Measurements from ENCODE around the gene NAV2.
A peak's percentile ranks its signal among the peaks of the same experiment; 100 is the strongest.

The NAV2 gene

DNA sequence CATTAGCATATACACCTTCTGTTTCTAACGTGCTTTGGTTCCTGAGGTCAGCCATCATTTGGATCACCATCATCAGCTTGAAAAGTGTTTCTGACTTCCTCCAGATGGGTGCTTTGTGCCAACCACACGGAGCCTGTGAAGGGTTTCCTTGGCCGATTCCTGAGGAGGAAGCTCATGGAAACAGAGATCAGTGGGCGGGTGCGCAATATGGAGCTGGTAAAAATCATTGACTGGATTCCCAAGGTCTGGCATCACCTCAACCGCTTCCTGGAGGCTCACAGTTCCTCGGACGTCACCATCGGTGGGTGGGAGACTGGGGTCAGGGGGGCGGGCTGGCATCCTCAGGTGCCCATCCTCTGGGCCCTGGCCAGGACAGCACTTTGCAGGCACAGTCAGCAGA lies 392.8 kb downstream of the NAV2 start:
- no peak for DNase-seq (ENCODE audit: low read depth)
- in situ Hi-C loops (cut with HindIII; ENCODE audit: low sequenced_read_pairs): no loop called here
- no peak for TF ChIP-seq CTCF (IDR thresholded peaks at IDR 0.05; ENCODE audit: low read depth, low read length, missing control alignments)
- no peak overlapping the region for H3K4me3 ChIP-seq (ENCODE audit: low read depth, low read length)

DNA sequence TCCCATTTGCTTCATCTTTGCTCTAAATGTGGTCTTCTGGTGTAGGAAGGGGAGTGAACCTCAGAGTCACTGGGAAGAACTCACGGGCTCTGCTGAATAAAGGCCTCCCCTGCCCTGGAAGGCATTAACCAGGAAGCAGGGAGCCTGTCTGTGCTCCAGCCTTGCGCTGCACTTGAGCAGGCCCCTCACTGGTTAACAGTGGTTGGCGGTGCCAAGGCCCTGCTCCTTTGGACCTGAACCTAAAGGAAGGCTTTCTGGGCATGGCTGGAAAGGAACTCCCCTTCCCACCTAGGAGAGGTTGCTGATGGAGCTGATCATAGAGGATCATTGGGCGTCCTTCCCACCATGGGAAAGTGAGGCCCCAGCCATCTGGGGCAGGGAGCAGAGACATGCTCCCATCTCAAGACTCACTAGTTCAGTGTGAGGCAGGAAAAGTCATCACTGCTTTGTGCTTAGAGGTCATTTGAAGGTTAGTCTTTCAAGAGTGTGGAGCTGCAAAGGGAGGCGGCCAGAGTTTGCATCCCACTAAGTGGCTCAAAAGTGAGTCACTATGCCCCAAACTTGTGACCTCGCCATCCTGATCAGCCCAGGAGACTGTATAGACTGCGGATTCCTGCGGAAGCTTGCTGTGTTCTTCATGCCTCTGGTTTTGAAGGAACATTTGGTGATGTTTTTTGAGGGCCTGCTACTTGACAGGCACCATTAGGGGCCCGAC lies 397.3 kb downstream of the NAV2 start:
- no peak for DNase-seq (ENCODE audit: low read depth)
- no peak overlapping the region for H3K4me3 ChIP-seq (ENCODE audit: low read depth, low read length)
- no peak for TF ChIP-seq CTCF (IDR thresholded peaks at IDR 0.05; ENCODE audit: low read depth, low read length, missing control alignments)
- in situ Hi-C loops (cut with HindIII; ENCODE audit: low sequenced_read_pairs): no loop called here

- H3K4me3 ChIP-seq (ENCODE audit: low read depth, low read length): no peak overlapping the region
- peak; percentile 96 for TF ChIP-seq CTCF (IDR thresholded peaks at IDR 0.05; ENCODE audit: low read depth, low read length, missing control alignments)
- in situ Hi-C loops (cut with HindIII; ENCODE audit: low sequenced_read_pairs): no loop called here
- peak; percentile 29 for DNase-seq (ENCODE audit: low read depth)
Observed at GRCh38 chr11:20110908-20111669, 398.5 kb downstream of the NAV2 start.

GRCh38 chr11:20111871-20112270 lies 399.2 kb downstream of the NAV2 start:
- no peak for TF ChIP-seq CTCF (IDR thresholded peaks at IDR 0.05; ENCODE audit: low read depth, low read length, missing control alignments)
- H3K4me3 ChIP-seq (ENCODE audit: low read depth, low read length): no peak overlapping the region
- no peak for DNase-seq (ENCODE audit: low read depth)
- in situ Hi-C loops (cut with HindIII; ENCODE audit: low sequenced_read_pairs): no loop called here

GRCh38 chr11:20112291-20113148 lies 399.9 kb downstream of the NAV2 start:
- DNase-seq (ENCODE audit: low read depth): peak; percentile 86
- no peak for TF ChIP-seq CTCF (IDR thresholded peaks at IDR 0.05; ENCODE audit: low read depth, low read length, missing control alignments)
- in situ Hi-C loops (cut with HindIII; ENCODE audit: low sequenced_read_pairs): no loop called here
- no peak overlapping the region for H3K4me3 ChIP-seq (ENCODE audit: low read depth, low read length)

DNA sequence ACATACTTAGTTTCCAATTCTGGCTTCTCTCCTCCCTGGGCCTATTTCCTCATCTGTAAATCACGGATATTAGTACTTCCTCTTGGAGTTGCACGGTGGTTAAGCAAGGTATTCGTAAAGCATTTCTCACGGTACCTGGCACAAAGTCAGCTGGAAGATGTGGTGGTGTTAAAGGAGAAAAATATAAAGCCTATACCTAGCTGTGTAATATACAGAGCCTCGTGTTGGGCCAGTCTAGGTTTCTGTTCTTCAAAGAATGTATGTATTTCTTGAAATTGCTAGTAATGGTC lies 400.5 kb downstream of the NAV2 start:
- no peak overlapping the region for H3K4me3 ChIP-seq (ENCODE audit: low read depth, low read length)
- in situ Hi-C loops (cut with HindIII; ENCODE audit: low sequenced_read_pairs): no loop called here
- no peak for TF ChIP-seq CTCF (IDR thresholded peaks at IDR 0.05; ENCODE audit: low read depth, low read length, missing control alignments)
- DNase-seq (ENCODE audit: low read depth): peak; percentile 45

Data from astrocyte of the cerebellum (primary cell).